Smooth muscle cell (in vitro differentiated cells): ENCODE results near the gene RBP3. TPM values are rescaled to one million over a fixed set of nuclear protein-coding genes. Genes with fewer than 3 reads are reported as not detected.

Experiments used
- DNase-seq: peaks from one replicate; lab custom pipeline; 2025; ENCODE audit not compliant: unreplicated experiment; lab: John Stamatoyannopoulos, UW
- H2AFZ ChIP-seq: fragments of 200-600 bp; sonication (generic); 2 replicates; pipeline ENCODE4 v1.6.0; 2016; ENCODE audit warnings: antibody characterized with exemption, low read depth, mild to moderate bottlenecking
- H3F3A ChIP-seq: fragments of 200-600 bp; sonication (generic); 2 replicates; pipeline ENCODE4 v1.6.0; 2017; ENCODE audit warnings: antibody characterized with exemption, low read depth
- H3K27ac ChIP-seq: fragments of 200-600 bp; sonication (generic); 2 replicates; pipeline ENCODE4 v1.5.1; 2016; ENCODE audit warnings: low read depth, mild to moderate bottlenecking
- H3K27me3 ChIP-seq: fragments of 200-600 bp; sonication (generic); 2 replicates; pipeline ENCODE4 v1.6.1; 2016; ENCODE audit warnings: low read depth, mild to moderate bottlenecking
- H3K36me3 ChIP-seq: fragments of 200-600 bp; sonication (generic); 2 replicates; pipeline ENCODE4 v1.5.1; 2016; ENCODE audit warnings: low read depth
- H3K4me1 ChIP-seq: fragments of 200-600 bp; sonication (generic); 2 replicates; pipeline ENCODE4 v1.5.1; 2016; ENCODE audit warnings: low read depth
- H3K4me2 ChIP-seq: fragments of 200-600 bp; sonication (generic); 2 replicates; pipeline ENCODE4 v1.6.0; 2016; ENCODE audit warnings: mild to moderate bottlenecking
- H3K4me3 ChIP-seq: fragments of 200-600 bp; sonication (generic); 2 replicates; pipeline ENCODE4 v1.5.1; 2016; ENCODE audit warnings: mild to moderate bottlenecking
- H3K79me2 ChIP-seq: fragments of 200-600 bp; sonication (generic); 2 replicates; pipeline ENCODE4 v1.6.0; 2016; ENCODE audit warnings: low read depth, mild to moderate bottlenecking
- H3K9ac ChIP-seq: fragments of 200-600 bp; sonication (generic); 2 replicates; pipeline ENCODE4 v1.6.0; 2016; ENCODE audit warnings: low read depth
- H3K9me3 ChIP-seq: fragments of 200-600 bp; sonication (generic); replicated peaks from 2 replicates; pipeline ENCODE4 v1.5.1; 2016; ENCODE audit warnings: low read depth
- H4K20me1 ChIP-seq: fragments of 200-600 bp; sonication (generic); 2 replicates; pipeline ENCODE4 v1.6.0; 2016; ENCODE audit warnings: low read depth
- CTCF ChIP-seq: fragments of 200-600 bp; sonication (generic); IDR thresholded peaks from 2 replicates; pipeline ENCODE4 v1.5.1; 2017; ENCODE audit warnings: borderline replicate concordance, mild to moderate bottlenecking, antibody characterized with exemption; ENCODE audit not compliant: insufficient read depth, poor library complexity, severe bottlenecking
- WGBS: methylation state at CpG from one replicate; pipeline ENCODE4 v1.1.7; 2016; ENCODE audit warnings: low lambda C conversion rate; 5-methylcytosine and 5-hydroxymethylcytosine counted together
- polyA plus RNA-seq: library from polyadenylated mRNA; unstranded; fragments of >200 nt; fragmentation: Nextera tagmentation; extraction: Ambion mirVana; gene quantifications from 2 replicates; pipeline ENCODE4 v1.2.1, GENCODE V29; 2016
- total RNA-seq: library from RNA; depleted of rRNA; stranded (reverse); fragments of >200 nt; gene quantifications from 2 replicates; pipeline ENCODE4 v1.2.3, GENCODE V29; 2014

RBP3 gene
- total and polyA plus RNA-seq, 2 experiments from 2014 or later: not detected

GRCh38 chr10:47336387-47337134, 11.6 kb upstream of the RBP3 start:
- Histone ChIP-seq H3K4me1 (no peaks in the 10 kb centered on the region), H2AFZ (peak overlapping the region; percentile 9), H3K9me3 (no peaks in the 10 kb centered on the region), H3K4me2 (no peak overlapping the region), H3K4me3 (no peak overlapping the region), H3F3A (no peaks in the 10 kb centered on the region), H3K36me3 (no peaks in the 10 kb centered on the region), H3K27me3 (peaks cover 10% of the 10 kb centered on the region), H4K20me1 (no peaks in the 10 kb centered on the region), H3K27ac (peak overlapping the region; percentile 15), H3K79me2 (no peaks in the 10 kb centered on the region), H3K9ac (no peak overlapping the region)
- TF ChIP-seq CTCF: no peak
- WGBS: 77% methylated on average over 15 of the region's 15 CpGs
- no peak for DNase-seq

- no peak for TF ChIP-seq CTCF
- Histone ChIP-seq H3K9me3 (no peaks in the 10 kb centered on the region), H2AFZ (peak overlapping the region; percentile 9), H3K4me2 (no peak overlapping the region), H3F3A (no peaks in the 10 kb centered on the region), H3K27ac (no peak overlapping the region), H3K4me3 (no peak overlapping the region), H3K79me2 (no peaks in the 10 kb centered on the region), H3K4me1 (no peaks in the 10 kb centered on the region), H3K36me3 (no peaks in the 10 kb centered on the region), H4K20me1 (no peaks in the 10 kb centered on the region), H3K9ac (no peak overlapping the region), H3K27me3 (peaks cover 10% of the 10 kb centered on the region)
- DNase-seq: no peak
- 72% methylated on average over 4 of the region's 4 CpGs for WGBS
Measured at GRCh38 chr10:47337310-47337709, 10.9 kb upstream of the RBP3 start.

- Histone ChIP-seq H3K79me2 (no peaks in the 10 kb centered on the region), H3K36me3 (no peaks in the 10 kb centered on the region), H3F3A (no peaks in the 10 kb centered on the region), H3K9ac (no peak overlapping the region), H3K4me2 (no peak overlapping the region), H3K4me3 (no peak overlapping the region), H3K9me3 (no peaks in the 10 kb centered on the region), H3K27ac (no peak overlapping the region), H3K27me3 (peaks cover 4% of the 10 kb centered on the region), H2AFZ (no peak overlapping the region), H4K20me1 (no peaks in the 10 kb centered on the region), H3K4me1 (no peaks in the 10 kb centered on the region)
- 80% methylated on average over 8 of the region's 8 CpGs for WGBS
- DNase-seq: no peak
- TF ChIP-seq CTCF: no peak
Measured at GRCh38 chr10:47339186-47339735, 8.9 kb upstream of the RBP3 start.
